HEK293T (cell line): ENCODE measurements around the gene MED27.

Experiments
- ARNT ChIP-seq: fragments of 450-650 bp; IDR thresholded peaks from 2 replicates; pipeline ENCODE4 v1.6.1; 2017; ENCODE audit warnings: mild to moderate bottlenecking
- BHLHE40 ChIP-seq: fragments of 450-650 bp; IDR thresholded peaks from 2 replicates; pipeline ENCODE4 v1.6.1; 2016; ENCODE audit warnings: mild to moderate bottlenecking, moderate library complexity, borderline replicate concordance
- ELF4 ChIP-seq: fragments of 450-650 bp; IDR thresholded peaks from 2 replicates; pipeline ENCODE4 v1.6.1; 2017; ENCODE audit warnings: antibody characterized with exemption
- FOXA1 ChIP-seq: fragments of 450-650 bp; IDR thresholded peaks from 2 replicates; pipeline ENCODE4 v1.6.1; 2016; ENCODE audit warnings: mild to moderate bottlenecking
- FOXM1 ChIP-seq: fragments of 450-650 bp; IDR thresholded peaks from 2 replicates; pipeline ENCODE4 v1.6.1; 2017; ENCODE audit warnings: mild to moderate bottlenecking, borderline replicate concordance
- L3MBTL2 ChIP-seq: fragments of 450-650 bp; conservative IDR thresholded peaks from 2 replicates; pipeline ENCODE4 v1.6.1; 2016; ENCODE audit warnings: mild to moderate bottlenecking
- SP1 ChIP-seq: fragments of 450-650 bp; IDR thresholded peaks from 2 replicates; pipeline ENCODE4 v1.6.1; 2017
- TARDBP ChIP-seq: fragments of 450-650 bp; IDR thresholded peaks from 2 replicates; pipeline ENCODE4 v1.6.1; 2016
- ZNF384 ChIP-seq: fragments of 450-650 bp; IDR thresholded peaks from 2 replicates; pipeline ENCODE4 v1.6.1; 2016

DNA sequence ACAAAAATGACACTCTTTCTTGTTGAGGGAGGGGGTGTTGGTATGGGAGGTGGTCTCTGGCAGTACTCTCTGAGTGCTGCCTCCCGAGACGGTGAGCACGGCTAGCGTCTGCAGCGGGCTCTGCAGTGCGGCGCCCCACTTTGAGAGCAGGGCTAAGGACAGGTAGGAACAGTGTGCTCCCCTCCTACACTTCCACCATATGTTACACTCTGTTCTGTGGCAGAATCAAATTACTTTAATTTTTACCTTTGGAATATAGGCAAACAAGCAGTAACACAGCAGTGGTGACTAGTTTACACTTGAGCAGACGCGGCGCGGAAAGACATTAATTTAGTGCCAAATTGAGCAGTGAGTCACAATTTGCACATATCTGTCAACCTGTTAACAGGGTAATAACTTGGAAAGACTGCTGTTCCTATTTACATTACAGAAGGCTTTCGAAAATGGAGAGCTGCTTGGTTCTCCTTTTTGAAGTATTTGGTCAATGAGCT is 136.3 kb downstream of the MED27 start:
- no peak for TF ChIP-seq ELF4
- TF ChIP-seq BHLHE40 = no peak
- TF ChIP-seq ZNF384 = no peak
- TF ChIP-seq SP1 = no peak
- TF ChIP-seq FOXM1 = no peak
- TF ChIP-seq ARNT = no peak
- TF ChIP-seq FOXA1 = no peak
- TF ChIP-seq TARDBP = no peak
- TF ChIP-seq L3MBTL2 = no peak
